Astrocyte of the cerebellum (primary cell): ENCODE results near the gene SEC22A.

Source experiments
- DNase-seq: peaks from one replicate; pipeline ENCODE4 v3.0.0-alpha.2; 2011; ENCODE audit warnings: low read depth
- H3K4me3 ChIP-seq: 2 replicates; pipeline ENCODE4 v1.5.1; 2011; ENCODE audit warnings: mild to moderate bottlenecking, low read depth, low read length, moderate library complexity
- CTCF ChIP-seq: IDR thresholded peaks from 2 replicates; pipeline ENCODE4 v1.5.1; 2012; ENCODE audit warnings: low read length, low read depth, moderate library complexity, mild to moderate bottlenecking; ENCODE audit errors: missing control alignments
- in situ Hi-C: cut with HindIII; loops from 2 replicates; pipeline ENCODE4 v1.10.0; 2017; ENCODE audit warnings: low sequenced_read_pairs

The SEC22A gene

GRCh38 chr3:123161167-123161566, 40.6 kb upstream of the SEC22A start:
- DNase-seq, result no peak
- TF ChIP-seq CTCF, result no peak
- no peak overlapping the region for H3K4me3 ChIP-seq
- in situ Hi-C loops, result no loop called here

GRCh38 chr3:123163141-123163540, 38.6 kb upstream of the SEC22A start:
- H3K4me3 ChIP-seq, result no peak overlapping the region
- TF ChIP-seq CTCF, result no peak
- no peak for DNase-seq
- in situ Hi-C loops, result no loop called here

GRCh38 chr3:123165163-123165562, 36.6 kb upstream of the SEC22A start:
- in situ Hi-C loops, result no loop called here
- no peak overlapping the region for H3K4me3 ChIP-seq
- no peak for DNase-seq
- no peak for TF ChIP-seq CTCF

- H3K4me3 ChIP-seq, result no peak overlapping the region
- no peak for DNase-seq
- in situ Hi-C loops, result no loop called here
- TF ChIP-seq CTCF, result no peak
These were observed 34.1 kb upstream of the SEC22A start for GRCh38 chr3:123167686-123168085.

GRCh38 chr3:123168122-123168521, 33.6 kb upstream of the SEC22A start:
- H3K4me3 ChIP-seq, result no peak overlapping the region
- TF ChIP-seq CTCF, result no peak
- no peak for DNase-seq
- in situ Hi-C loops, result no loop called here

GRCh38 chr3:123168605-123169004, 33.1 kb upstream of the SEC22A start:
- H3K4me3 ChIP-seq, result no peak overlapping the region
- no peak for TF ChIP-seq CTCF
- DNase-seq, result no peak
- in situ Hi-C loops, result no loop called here

GRCh38 chr3:123169492-123169929, 32.2 kb upstream of the SEC22A start:
- DNase-seq, result no peak
- no peak for TF ChIP-seq CTCF
- in situ Hi-C loops, result no loop called here
- H3K4me3 ChIP-seq, result no peak overlapping the region
